Measurements from ENCODE around the gene PWWP2A.
A peak's percentile ranks its signal among the peaks of the same experiment; 100 is the strongest.
"Not testable (repeated sequence)": the region's sequence is repeated elsewhere in the genome, so short reads cannot be mapped to it uniquely, and the experiment has no call there.

The PWWP2A gene, protein sequence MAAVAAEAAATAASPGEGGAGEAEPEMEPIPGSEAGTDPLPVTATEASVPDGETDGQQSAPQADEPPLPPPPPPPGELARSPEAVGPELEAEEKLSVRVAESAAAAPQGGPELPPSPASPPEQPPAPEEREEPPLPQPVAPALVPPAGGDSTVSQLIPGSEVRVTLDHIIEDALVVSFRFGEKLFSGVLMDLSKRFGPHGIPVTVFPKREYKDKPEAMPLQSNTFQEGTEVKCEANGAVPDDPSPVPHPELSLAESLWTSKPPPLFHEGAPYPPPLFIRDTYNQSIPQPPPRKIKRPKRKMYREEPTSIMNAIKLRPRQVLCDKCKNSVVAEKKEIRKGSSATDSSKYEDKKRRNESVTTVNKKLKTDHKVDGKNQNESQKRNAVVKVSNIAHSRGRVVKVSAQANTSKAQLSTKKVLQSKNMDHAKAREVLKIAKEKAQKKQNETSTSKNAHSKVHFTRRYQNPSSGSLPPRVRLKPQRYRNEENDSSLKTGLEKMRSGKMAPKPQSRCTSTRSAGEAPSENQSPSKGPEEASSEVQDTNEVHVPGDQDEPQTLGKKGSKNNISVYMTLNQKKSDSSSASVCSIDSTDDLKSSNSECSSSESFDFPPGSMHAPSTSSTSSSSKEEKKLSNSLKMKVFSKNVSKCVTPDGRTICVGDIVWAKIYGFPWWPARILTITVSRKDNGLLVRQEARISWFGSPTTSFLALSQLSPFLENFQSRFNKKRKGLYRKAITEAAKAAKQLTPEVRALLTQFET

DNA sequence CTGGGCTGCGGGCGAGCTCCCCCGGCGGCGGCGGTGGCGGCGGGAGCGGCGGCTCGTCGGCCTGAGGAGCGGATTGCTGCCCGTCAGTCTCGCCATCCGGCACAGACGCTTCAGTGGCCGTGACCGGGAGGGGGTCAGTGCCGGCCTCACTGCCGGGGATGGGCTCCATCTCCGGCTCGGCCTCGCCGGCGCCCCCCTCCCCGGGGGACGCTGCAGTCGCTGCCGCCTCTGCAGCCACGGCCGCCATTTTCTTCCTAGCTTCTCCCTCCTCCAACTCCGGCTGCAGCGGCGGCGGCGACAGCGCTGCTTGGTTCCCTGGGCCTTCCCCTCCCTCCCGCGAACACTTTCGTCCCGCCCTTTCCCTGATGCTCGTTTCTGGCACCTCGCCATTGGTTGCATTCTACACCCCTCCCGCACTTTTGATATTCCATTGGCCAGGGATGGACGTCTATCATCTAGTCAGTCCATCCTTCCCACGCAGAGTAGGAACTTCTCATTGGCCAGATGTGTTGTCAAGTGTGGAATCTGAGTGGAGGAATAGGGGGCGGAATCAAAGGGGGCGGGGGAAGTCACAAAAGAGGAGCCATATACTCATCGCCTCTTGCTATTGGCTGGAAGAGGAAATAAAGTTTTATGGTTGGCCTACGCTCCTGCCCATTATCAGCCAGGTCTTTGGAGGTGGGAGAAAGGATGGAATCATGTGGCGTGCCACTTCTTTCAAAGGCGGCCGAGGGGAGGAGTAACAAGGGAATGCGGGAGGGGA, at the start of gene PWWP2A:
TSS of gene PWWP2A (minus strand) at position 309 of the 763 bp plus-strand sequence. CDS start at position 247, 62 bp downstream.
- peak; percentile 94 to 97 for DNase-seq (ENCODE audit: low read depth in 2 of 2)

DNA sequence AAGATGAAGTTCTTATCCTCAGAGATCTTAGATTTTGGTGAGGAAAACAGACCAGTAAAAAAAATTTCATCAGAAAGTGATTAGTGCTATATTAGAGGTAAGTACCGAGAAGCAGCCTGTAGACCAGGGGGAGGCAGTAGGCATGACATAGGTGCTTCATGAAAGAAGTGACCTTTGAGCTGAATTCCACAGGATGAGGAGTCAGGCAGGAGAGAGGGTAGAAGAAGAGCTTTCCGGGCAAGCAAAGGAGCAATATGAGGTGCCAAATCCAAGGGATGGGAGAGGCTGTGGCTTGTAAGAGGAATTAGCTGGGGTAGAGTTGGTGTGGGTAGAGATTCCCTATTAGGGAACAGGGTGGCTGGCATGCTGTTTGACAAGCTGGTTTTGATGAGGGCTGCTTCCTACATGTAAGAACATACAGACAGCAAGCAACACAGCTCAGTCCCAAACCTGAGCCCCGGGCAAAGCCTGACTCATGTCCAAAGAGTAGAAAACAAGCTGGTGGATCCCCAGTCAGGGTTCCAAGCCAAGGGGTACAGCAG, 48.4 kb upstream of the PWWP2A start:
- DNase-seq (ENCODE audit: low read depth in 2 of 2): no peak

DNA sequence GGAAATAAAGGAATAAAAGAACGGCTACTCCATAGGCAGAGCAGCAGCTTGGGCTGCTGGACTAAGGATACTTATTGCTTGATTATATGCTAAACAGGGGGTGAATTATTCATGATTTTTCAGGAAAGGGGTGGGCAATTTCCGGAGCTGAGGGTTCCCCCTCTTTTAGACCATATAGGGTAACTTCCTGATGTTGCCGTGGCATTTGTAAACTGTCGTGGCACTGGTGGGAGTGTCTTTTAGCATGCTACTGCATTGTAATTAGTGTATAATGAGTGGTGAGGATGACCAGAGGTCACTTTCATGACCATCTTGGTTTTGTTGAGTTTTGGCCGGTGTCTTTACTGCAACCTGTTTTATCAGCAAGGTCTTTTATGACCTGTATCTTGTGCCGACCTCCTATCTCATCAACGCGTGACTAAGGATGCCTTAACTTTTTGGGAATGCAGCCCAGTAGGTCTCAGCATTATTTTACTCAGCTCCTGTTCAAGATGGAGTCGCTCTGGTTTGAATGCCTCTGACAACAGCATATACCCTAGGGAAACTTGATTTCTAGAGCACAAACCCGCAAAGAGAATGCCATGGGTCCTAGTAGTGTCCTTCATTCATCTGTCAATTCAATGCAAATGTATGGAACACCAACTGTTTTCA, 47.8 kb upstream of the PWWP2A start:
- DNase-seq (ENCODE audit: low read depth in 2 of 2): no peak

DNA sequence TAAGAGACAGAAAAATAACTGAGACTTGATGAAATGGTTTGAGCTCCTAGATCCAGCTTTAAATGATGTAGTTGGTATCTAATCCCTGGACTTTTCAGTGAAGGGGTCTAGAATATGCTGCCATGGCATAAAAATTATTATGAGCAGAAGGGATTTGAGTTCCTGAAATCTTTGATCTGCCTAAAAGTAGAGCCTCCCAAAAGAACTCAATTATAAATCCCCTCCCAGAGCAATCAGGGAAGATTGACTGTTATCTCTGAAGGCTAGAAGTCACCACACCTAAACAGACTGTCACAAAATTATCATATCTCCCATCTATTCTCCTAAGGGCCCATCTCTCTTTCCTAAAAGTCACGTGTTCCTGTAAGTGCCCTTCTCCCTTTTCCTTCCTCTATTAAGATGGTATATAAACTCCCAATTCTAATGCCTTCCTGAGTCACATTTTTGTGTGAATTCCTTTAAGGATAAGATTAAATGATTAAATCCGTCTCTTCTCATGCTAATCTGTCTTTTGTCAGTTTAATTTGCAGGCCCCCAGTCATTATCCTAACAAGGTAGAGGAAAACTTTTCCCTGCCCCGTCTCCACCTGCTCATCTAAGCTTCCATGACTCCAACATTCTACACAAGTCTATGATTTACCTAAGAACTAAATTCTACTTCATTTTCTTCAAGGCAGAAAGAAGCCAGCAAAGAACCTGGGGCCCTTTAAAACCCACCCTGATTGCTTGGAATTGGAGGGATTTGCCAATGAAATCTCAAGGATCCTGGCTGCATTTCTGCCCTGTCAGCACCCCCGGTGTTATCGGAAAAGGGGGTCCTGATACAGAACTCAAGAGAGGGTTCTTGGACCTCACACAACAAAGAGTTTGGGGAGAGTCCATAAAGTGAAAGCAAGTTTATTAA, 47.1 kb upstream of the PWWP2A start:
- DNase-seq (ENCODE audit: low read depth in 2 of 2): no peak

- DNase-seq (ENCODE audit: low read depth in 2 of 2): no peak
Measured at GRCh38 chr5:160165137-160166068, 46.2 kb upstream of the PWWP2A start.

GRCh38 chr5:160162910-160163309, 43.7 kb upstream of the PWWP2A start:
- no peak for DNase-seq (ENCODE audit: low read depth in 2 of 2)

DNA sequence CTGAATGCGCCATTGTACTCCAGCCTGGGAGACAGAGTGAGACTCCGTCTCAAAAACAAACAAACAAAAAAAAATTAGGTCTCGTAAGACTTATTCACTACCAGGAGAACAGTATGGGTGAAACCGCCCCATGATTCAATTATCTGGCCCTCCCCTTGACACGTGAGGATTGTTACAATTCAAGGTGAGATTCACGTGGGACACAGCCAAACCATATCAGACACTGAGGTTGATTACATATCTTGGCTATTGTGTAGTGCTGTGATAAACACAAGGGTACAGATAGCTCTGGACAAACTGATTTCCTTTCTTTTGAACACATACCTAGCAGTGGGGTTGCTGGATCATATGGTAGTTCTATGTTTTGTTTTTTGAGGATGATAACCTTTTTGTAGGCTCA, 42.4 kb upstream of the PWWP2A start:
- no peak for DNase-seq (ENCODE audit: low read depth in 2 of 2)

GRCh38 chr5:160160875-160161274, 41.6 kb upstream of the PWWP2A start:
- not testable (repeated sequence) for DNase-seq (ENCODE audit: low read depth in 2 of 2)

DNA sequence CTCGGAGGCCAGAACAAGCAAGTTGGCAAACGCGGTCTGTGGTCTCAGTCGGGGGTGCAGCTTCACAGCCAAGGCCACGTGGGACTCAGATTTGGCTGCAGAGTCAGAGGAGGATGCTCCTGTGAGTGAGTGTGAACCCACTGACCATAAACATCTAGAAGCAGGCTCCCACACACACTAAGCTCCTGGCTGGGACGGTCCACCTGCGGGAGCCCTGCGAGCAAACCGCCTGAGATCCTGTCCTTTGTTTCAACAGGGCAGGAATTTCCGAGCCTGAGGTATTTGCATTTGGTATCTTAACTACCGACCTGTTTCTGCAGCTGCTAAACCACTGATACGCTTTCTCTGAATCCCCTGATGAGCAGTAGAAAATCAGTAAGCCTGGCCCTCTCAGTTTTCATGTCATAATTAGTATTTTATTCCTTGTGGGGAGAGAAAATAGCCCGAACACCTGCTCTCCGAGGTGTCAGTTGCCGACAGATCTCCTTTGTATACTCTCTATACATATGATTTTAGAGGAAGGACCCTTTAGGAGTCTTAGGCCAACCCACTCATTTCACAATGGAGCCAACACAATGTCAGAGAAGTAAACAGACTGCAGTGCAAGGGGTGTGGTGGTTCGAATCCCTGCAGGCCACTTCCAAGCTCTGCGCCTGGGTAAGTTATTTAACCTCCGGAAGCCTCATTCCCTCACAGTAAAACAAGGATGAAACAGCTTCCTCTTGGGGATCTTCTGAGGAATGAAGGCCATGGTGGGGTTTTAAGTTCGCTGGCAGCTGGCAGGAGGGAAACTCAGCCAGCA, 40.9 kb upstream of the PWWP2A start:
- no peak for DNase-seq (ENCODE audit: low read depth in 2 of 2)

GRCh38 chr5:160158087-160158486, 38.8 kb upstream of the PWWP2A start:
- DNase-seq (ENCODE audit: low read depth in 2 of 2): no peak

DNA sequence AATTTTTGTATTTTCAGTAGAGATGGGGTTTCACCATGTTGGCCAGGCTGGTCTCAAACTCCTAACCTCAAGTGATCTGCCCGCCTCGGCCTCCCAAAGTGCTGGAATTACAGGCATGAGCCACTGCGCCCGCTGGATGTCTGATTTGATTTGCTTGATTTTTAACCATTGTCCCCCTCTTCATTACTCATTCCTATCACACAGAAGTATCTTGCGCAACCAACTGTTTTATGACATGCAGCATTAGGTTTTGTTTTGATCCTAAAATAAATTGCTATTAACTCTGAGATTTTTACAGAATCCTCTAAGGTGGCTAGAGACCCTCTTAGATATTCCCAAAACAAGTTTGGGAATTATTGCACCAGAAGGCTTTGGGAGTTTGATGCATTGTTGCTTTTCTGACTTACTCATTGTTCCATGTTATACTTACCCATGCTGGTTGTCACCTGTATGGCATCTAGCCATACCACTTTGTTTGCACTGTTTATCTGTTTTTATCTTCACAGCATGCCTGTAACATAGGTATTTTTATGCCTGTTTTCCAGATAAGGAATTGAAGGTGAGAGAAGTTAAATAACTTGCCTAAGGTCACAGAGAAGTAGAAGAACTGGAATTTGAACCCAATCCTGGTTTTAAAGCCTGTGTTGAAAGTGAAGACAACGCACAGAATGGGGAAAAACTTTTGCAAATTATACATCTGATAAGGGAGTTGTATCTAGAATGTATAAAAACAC, 35.9 kb upstream of the PWWP2A start:
- no peak for DNase-seq (ENCODE audit: low read depth in 2 of 2)

GRCh38 chr5:160152901-160153300, 33.7 kb upstream of the PWWP2A start:
- DNase-seq (ENCODE audit: low read depth in 2 of 2): no peak

GRCh38 chr5:160152287-160152686, 33.0 kb upstream of the PWWP2A start:
- no peak for DNase-seq (ENCODE audit: low read depth in 2 of 2)

DNA sequence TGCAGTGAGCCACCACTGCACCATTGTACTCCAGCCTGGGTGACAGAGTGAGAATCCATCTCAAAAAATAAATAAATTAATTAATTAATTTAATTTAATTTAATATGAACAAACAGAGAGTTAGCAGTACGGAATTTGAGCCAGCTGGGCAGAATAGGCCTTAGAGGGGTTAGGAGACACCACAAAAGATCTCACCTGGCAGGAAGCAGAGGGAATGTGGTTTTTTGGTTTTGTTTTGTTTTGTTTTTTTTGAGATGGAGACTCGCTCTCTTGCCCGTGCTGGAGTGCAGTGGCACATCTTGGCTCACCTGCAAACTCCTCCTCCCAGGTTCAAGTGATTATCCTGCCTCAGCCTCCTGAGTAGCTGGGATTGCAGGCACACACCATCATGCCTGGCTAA, 31.8 kb upstream of the PWWP2A start:
- DNase-seq (ENCODE audit: low read depth in 2 of 2): no peak

GRCh38 chr5:160150381-160150780, 31.1 kb upstream of the PWWP2A start:
- DNase-seq (ENCODE audit: low read depth in 2 of 2): no peak

- not testable (repeated sequence) for DNase-seq (ENCODE audit: low read depth in 2 of 2)
Measured at GRCh38 chr5:160144436-160144835, 25.2 kb upstream of the PWWP2A start.

DNA sequence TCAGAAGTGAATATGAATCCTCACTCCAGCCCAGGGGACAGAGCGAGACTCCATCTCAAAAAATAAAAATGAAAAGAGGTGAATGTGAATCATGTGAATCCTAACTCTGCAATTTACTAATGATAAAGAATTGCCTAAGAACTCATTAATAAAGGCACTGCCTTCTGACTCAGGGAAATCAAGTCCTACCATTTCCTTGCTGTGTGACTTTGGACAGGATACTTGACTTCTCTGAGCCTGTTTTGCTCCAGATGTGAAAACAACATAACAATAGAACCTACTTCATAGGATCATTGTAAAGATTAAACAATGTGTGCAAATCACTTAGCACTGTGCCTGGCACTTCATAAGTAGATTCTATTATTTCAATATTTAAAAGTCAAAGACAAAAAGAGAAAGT, 15.1 kb upstream of the PWWP2A start:
- no peak for DNase-seq (ENCODE audit: low read depth in 2 of 2)

- DNase-seq (ENCODE audit: low read depth in 2 of 2): no peak
Measured at GRCh38 chr5:160133918-160134304, 14.7 kb upstream of the PWWP2A start.
